IMR-90 (cell line): ENCODE measurements around the gene HAVCR2. TPM values are rescaled to one million over a fixed set of nuclear protein-coding genes. Genes with fewer than 3 reads are reported as not detected.

Experiments used
- ATAC-seq: fragments of 200-7000 bp; cut with Tn5 transposase; 2 replicates; pipeline ENCODE4 v1.9.1; 2020; ENCODE audit warnings: low read depth, mild to moderate bottlenecking, moderate library complexity
- BruUV-seq: library from RNA; stranded (reverse); fragments of 400-500 nt; replicated peaks from 2 replicates; lab custom pipeline; 2021; lab: Mats Ljungman, UMichigan
- CTCF ChIA-PET: fragments of 300-600 bp; formaldehyde crosslinking; extraction: SDS; loops from one replicate; lab custom pipeline; 2021; ENCODE audit warnings: antibody characterized with exemption; lab: Yijun Ruan, JAX
- POLR2A ChIA-PET: fragments of 300-600 bp; sonication (Branson Sonifier 250); formaldehyde crosslinking; loops from one replicate; lab custom pipeline; 2022; ENCODE audit warnings: antibody characterized with exemption; ENCODE audit not compliant: unreplicated experiment; lab: Charles Lee
- DNase-seq: peaks from one replicate; pipeline ENCODE4 v3.0.0; 2013
- H2AFZ ChIP-seq: replicated peaks from 2 replicates; pipeline ENCODE3; 2013; ENCODE audit warnings: low read length, mild to moderate bottlenecking; ENCODE audit not compliant: poor library complexity
- H2AK5ac ChIP-seq: 2 replicates; pipeline ENCODE4 v1.6.1; 2013; ENCODE audit warnings: low read depth, low read length, inconsistent platforms
- H2AK9ac ChIP-seq: replicated peaks from 2 replicates; pipeline ENCODE3; 2013; ENCODE audit warnings: mild to moderate bottlenecking, low read depth, low read length, moderate library complexity; ENCODE audit not compliant: poor library complexity
- H2BK120ac ChIP-seq: 2 replicates; pipeline ENCODE4 v1.6.1; 2013; ENCODE audit warnings: low read depth, low read length, inconsistent platforms
- H2BK15ac ChIP-seq: 3 replicates; pipeline ENCODE4 v1.6.1; 2013; ENCODE audit warnings: low read depth, low read length, inconsistent platforms
- H2BK20ac ChIP-seq: 2 replicates; pipeline ENCODE4 v1.6.1; 2013; ENCODE audit warnings: low read depth, mild to moderate bottlenecking, inconsistent platforms, low read length, moderate library complexity
- H2BK5ac ChIP-seq: 2 replicates; pipeline ENCODE4 v1.6.1; 2013; ENCODE audit warnings: mild to moderate bottlenecking, low read depth, low read length, inconsistent platforms; ENCODE audit not compliant: poor library complexity, severe bottlenecking
- H3K14ac ChIP-seq: replicated peaks from 2 replicates; pipeline ENCODE4 v1.6.1; 2013; ENCODE audit warnings: low read depth, low read length, inconsistent platforms
- H3K18ac ChIP-seq: 2 replicates; pipeline ENCODE4 v1.6.1; 2013; ENCODE audit warnings: low read depth, low read length, control low read depth
- H3K23ac ChIP-seq: 2 replicates; pipeline ENCODE4 v1.6.1; 2013; ENCODE audit warnings: low read depth, low read length, inconsistent platforms
- H3K27ac ChIP-seq: 2 replicates; pipeline ENCODE4 v1.5.1; 2013; ENCODE audit warnings: mild to moderate bottlenecking, control low read depth, low read length; ENCODE audit not compliant: insufficient read depth
- H3K27me3 ChIP-seq: 2 replicates; pipeline ENCODE4 v1.6.1; 2013; ENCODE audit warnings: low read length; ENCODE audit not compliant: control insufficient read depth, insufficient read depth
- H3K36me3 ChIP-seq: 2 replicates; pipeline ENCODE4 v1.6.1; 2013; ENCODE audit warnings: low read length, mixed read lengths; ENCODE audit not compliant: control insufficient read depth, insufficient read depth
- H3K4ac ChIP-seq: 2 replicates; pipeline ENCODE4 v1.6.1; 2013; ENCODE audit warnings: low read depth, low read length, inconsistent platforms
- H3K4me1 ChIP-seq: 2 replicates; pipeline ENCODE4 v1.6.1; 2013; ENCODE audit warnings: low read length, mixed read lengths; ENCODE audit not compliant: control insufficient read depth, insufficient read depth
- H3K4me2 ChIP-seq: 2 replicates; pipeline ENCODE4 v1.6.1; 2013; ENCODE audit warnings: low read depth, mild to moderate bottlenecking, control low read depth, low read length, moderate library complexity
- H3K4me3 ChIP-seq: 2 replicates; pipeline ENCODE4 v1.5.1; 2013; ENCODE audit warnings: low read depth, mild to moderate bottlenecking, control low read depth, low read length, moderate library complexity; ENCODE audit not compliant: insufficient read depth
- H3K56ac ChIP-seq: 2 replicates; pipeline ENCODE4 v1.6.1; 2013; ENCODE audit warnings: low read length, inconsistent platforms; ENCODE audit not compliant: insufficient read depth; ENCODE audit errors: extremely low read depth
- H3K79me1 ChIP-seq, 2 experiments: 2 replicates each; pipeline ENCODE4 v1.6.1; 2013; ENCODE audit warnings: low read length in 2 of 2, inconsistent platforms in 1 of 2, low read depth in 1 of 2
- H3K9ac ChIP-seq: 2 replicates; pipeline ENCODE4 v1.6.1; 2013; ENCODE audit warnings: low read depth, low read length, control low read depth
- H3K9me1 ChIP-seq: 2 replicates; pipeline ENCODE4 v1.6.1; 2013; ENCODE audit warnings: low read length, inconsistent platforms; ENCODE audit not compliant: insufficient read depth
- H3K9me3 ChIP-seq: 2 replicates; pipeline ENCODE4 v1.6.1; 2013; ENCODE audit warnings: low read length; ENCODE audit not compliant: control insufficient read depth, insufficient read depth
- H4K20me1 ChIP-seq: 2 replicates; pipeline ENCODE4 v1.6.1; 2013; ENCODE audit warnings: low read length, inconsistent platforms; ENCODE audit not compliant: insufficient read depth
- H4K5ac ChIP-seq: 2 replicates; pipeline ENCODE4 v1.6.1; 2013; ENCODE audit warnings: mild to moderate bottlenecking, low read depth, low read length, control low read depth
- H4K8ac ChIP-seq, 2 experiments: 2 replicates each; pipeline ENCODE4 v1.6.1; 2013; ENCODE audit warnings: low read depth in 2 of 2, low read length in 2 of 2, control low read depth in 1 of 2, inconsistent platforms in 1 of 2
- H4K91ac ChIP-seq: 2 replicates; pipeline ENCODE4 v1.6.1; 2013; ENCODE audit warnings: low read depth, low read length, inconsistent platforms; ENCODE audit not compliant: insufficient read depth
- BHLHE40 ChIP-seq: fragments of 150-350 bp; IDR thresholded peaks from 2 replicates; pipeline ENCODE4 v1.6.1; 2016; ENCODE audit warnings: mild to moderate bottlenecking, low read depth, low read length
- CEBPB ChIP-seq: IDR thresholded peaks from 2 replicates; pipeline ENCODE4 v1.6.1; 2012; ENCODE audit warnings: low read depth, low read length, improper control_type of control experiment
- CHD1 ChIP-seq: IDR thresholded peaks from 2 replicates; pipeline ENCODE4 v1.6.1; 2012; ENCODE audit warnings: low read depth, low read length, improper control_type of control experiment
- FOS ChIP-seq: fragments of 150-350 bp; IDR thresholded peaks from 2 replicates; pipeline ENCODE4 v1.6.1; 2016; ENCODE audit warnings: low read depth, low read length
- MAFK ChIP-seq: IDR thresholded peaks from 2 replicates; pipeline ENCODE4 v1.6.1; 2012; ENCODE audit warnings: low read depth, low read length, improper control_type of control experiment
- MAZ ChIP-seq: IDR thresholded peaks from 2 replicates; pipeline ENCODE4 v1.6.1; 2012; ENCODE audit warnings: low read depth, mild to moderate bottlenecking, low read length, improper control_type of control experiment, moderate library complexity, borderline replicate concordance
- MXI1 ChIP-seq: IDR thresholded peaks from 2 replicates; pipeline ENCODE4 v1.6.1; 2012; ENCODE audit warnings: low read depth, mild to moderate bottlenecking, low read length, moderate library complexity, borderline replicate concordance
- NFE2L2 ChIP-seq: fragments of 150-350 bp; IDR thresholded peaks from 2 replicates; pipeline ENCODE4 v1.6.1; 2016; ENCODE audit warnings: low read depth, mild to moderate bottlenecking, low read length
- POLR2A ChIP-seq: IDR thresholded peaks from 2 replicates; pipeline ENCODE4 v1.6.1; 2012; ENCODE audit warnings: mild to moderate bottlenecking, low read depth, low read length
- RAD21 ChIP-seq: IDR thresholded peaks from 2 replicates; pipeline ENCODE4 v1.6.1; 2012; ENCODE audit warnings: low read length, improper control_type of control experiment
- RCOR1 ChIP-seq: IDR thresholded peaks from 2 replicates; pipeline ENCODE4 v1.6.1; 2012; ENCODE audit warnings: mild to moderate bottlenecking, low read length, improper control_type of control experiment; ENCODE audit not compliant: insufficient replicate concordance
- RFX5 ChIP-seq: IDR thresholded peaks from 2 replicates; pipeline ENCODE4 v1.8.0; 2012; ENCODE audit warnings: low read depth, mild to moderate bottlenecking, low read length, moderate library complexity
- SMC3 ChIP-seq: fragments of 150-350 bp; IDR thresholded peaks from 2 replicates; pipeline ENCODE4 v1.6.1; 2016; ENCODE audit warnings: low read depth, mild to moderate bottlenecking, antibody characterized with exemption, low read length, moderate library complexity
- WGBS, 2 experiments: methylation state at CpG; one replicate each; pipeline versions ENCODE4 v1.1.5 to v1.1.7; 2013; ENCODE audit warnings: missing lambda C conversion rate in 2 of 2; ENCODE audit not compliant: insufficient read length in 1 of 2; ENCODE audit errors: extremely low coverage in 2 of 2; 5-methylcytosine and 5-hydroxymethylcytosine counted together
- dilution Hi-C: fragments of 300-500 bp; cut with HindIII; formaldehyde crosslinking; loops from one replicate; pipeline ENCODE4 v1.14.3; 2018; ENCODE audit warnings: low sequenced_read_pairs; ENCODE audit not compliant: unreplicated experiment
- in situ Hi-C: fragments of 300-500 bp; cut with MboI; formaldehyde crosslinking; loops from 3 replicates; pipeline ENCODE4 v1.14.3; 2019; ENCODE audit warnings: low sequenced_read_pairs, inconsistent platforms, mixed read lengths
- intact Hi-C: fragments of 100-400 bp; cut with micrococcal nuclease; formaldehyde crosslinking; loops from 2 replicates; pipeline ENCODE4 v1.10.0; 2022
- polyA plus RNA-seq, 3 experiments: library from polyadenylated mRNA; depleted of rRNA; stranded (reverse); fragments of >200 nt; gene quantifications; 2 replicates each; pipeline ENCODE4 v1.2.3, GENCODE V29; 2012; ENCODE audit warnings: low replicate concordance in 1 of 3
- total RNA-seq: library from RNA; depleted of rRNA; stranded (reverse); fragments of >200 nt; gene quantifications from 2 replicates; pipeline ENCODE4 v1.2.3, GENCODE V29; 2012
- TF ChIP-seq, protein P1 (sequence below): fragments of 150-350 bp; IDR thresholded peaks from 2 replicates; pipeline ENCODE4 v1.6.1; 2016; ENCODE audit warnings: low read depth, mild to moderate bottlenecking, low read length, moderate library complexity, borderline replicate concordance
- TF ChIP-seq, protein P2 (sequence below): conservative IDR thresholded peaks from 2 replicates; pipeline ENCODE4 v1.5.1; 2012; ENCODE audit warnings: mild to moderate bottlenecking, low read depth, low read length, improper control_type of control experiment
- TF ChIP-seq, protein P3 (sequence below): fragments of 150-350 bp; IDR thresholded peaks from 2 replicates; pipeline ENCODE4 v1.6.1; 2017; ENCODE audit warnings: mild to moderate bottlenecking, antibody characterized with exemption, low read length, low read depth

HAVCR2 gene
- total and polyA plus RNA-seq, 2 of the 4 experiments (the other 2 are of a cell fraction): under 0.01 to 0.07 TPM

DNA sequence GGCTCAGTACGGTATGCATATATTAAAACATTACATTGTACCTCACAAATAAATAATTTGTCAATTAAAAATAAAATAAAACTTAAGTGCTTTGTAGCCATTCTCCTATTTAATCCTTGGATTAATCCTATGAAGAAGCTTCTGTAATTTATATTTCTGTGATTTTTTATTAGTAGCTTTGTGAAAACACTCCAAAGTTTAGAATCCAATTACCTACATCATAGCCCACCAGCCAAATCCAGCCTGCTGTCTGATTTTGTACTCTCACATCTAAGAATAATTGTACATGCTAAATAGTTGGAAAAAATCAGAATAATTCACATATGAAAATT is 23.4 kb upstream of the HAVCR2 start:
- Histone ChIP-seq H4K5ac (no peak overlapping the region), H3K36me3 (no peaks in the 10 kb centered on the region), H2BK5ac (no peak overlapping the region), H3K79me1 (peaks cover 0 to 3% of the 10 kb centered on the region in 2 experiments; a peak in 1 of 4 replicates), H3K4me2 (no peak overlapping the region), H3K56ac (no peak overlapping the region), H3K9me1 (no peaks in the 10 kb centered on the region), H2AK9ac (no peak overlapping the region), H2BK15ac (no peak overlapping the region), H3K9ac (no peak overlapping the region), H3K4me3 (no peak overlapping the region), H2BK20ac (no peak overlapping the region), H3K4me1 (no peaks in the 10 kb centered on the region), H4K20me1 (no peaks in the 10 kb centered on the region; the same call in 1 of the 2 replicates), H3K9me3 (no peaks in the 10 kb centered on the region), H3K14ac (no peak overlapping the region), H2AK5ac (no peak overlapping the region), H2AFZ (no peak overlapping the region), H2BK120ac (no peak overlapping the region), H3K4ac (no peak overlapping the region), H3K23ac (no peak overlapping the region), H3K18ac (no peak overlapping the region), H3K27ac (no peak overlapping the region), H4K91ac (no peak overlapping the region), H3K27me3 (no peaks in the 10 kb centered on the region), H4K8ac (no peak overlapping the region)
- POLR2A ChIA-PET: interaction anchor here (0.6 kb wide), 1 partner anchor 11 kb away, joined by 3 read pairs; the partner anchor contains the start of gene MED7
- CTCF ChIA-PET: interaction anchor here (0.6 to 1.5 kb wide), 8 partner anchors 14 to 1994 kb away, joined by 3 to 6 read pairs (median 4); no protein-coding TSS in a partner anchor
- intact Hi-C loops: loop anchor here (1.0 to 5.0 kb wide), 4 partner anchors 305 to 1993 kb away; no protein-coding TSS in a partner anchor
- ATAC-seq (no peak), DNase-seq (no peak)
- in situ Hi-C loops: loop anchor here (25.0 kb wide), 1 partner anchor 1195 kb away; no protein-coding TSS in a partner anchor
- BruUV-seq: no TSS peak
- no CpG with 5 or more reads among the region's 1 CpG for WGBS, 2 experiments
- TF ChIP-seq RAD21: no peak
- TF ChIP-seq, protein P1, sequence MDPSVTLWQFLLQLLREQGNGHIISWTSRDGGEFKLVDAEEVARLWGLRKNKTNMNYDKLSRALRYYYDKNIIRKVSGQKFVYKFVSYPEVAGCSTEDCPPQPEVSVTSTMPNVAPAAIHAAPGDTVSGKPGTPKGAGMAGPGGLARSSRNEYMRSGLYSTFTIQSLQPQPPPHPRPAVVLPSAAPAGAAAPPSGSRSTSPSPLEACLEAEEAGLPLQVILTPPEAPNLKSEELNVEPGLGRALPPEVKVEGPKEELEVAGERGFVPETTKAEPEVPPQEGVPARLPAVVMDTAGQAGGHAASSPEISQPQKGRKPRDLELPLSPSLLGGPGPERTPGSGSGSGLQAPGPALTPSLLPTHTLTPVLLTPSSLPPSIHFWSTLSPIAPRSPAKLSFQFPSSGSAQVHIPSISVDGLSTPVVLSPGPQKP: no peak
- TF ChIP-seq BHLHE40: no peak
- no peak for TF ChIP-seq CEBPB
- no peak for TF ChIP-seq RCOR1
- TF ChIP-seq POLR2A: no peak
- TF ChIP-seq, protein P2, sequence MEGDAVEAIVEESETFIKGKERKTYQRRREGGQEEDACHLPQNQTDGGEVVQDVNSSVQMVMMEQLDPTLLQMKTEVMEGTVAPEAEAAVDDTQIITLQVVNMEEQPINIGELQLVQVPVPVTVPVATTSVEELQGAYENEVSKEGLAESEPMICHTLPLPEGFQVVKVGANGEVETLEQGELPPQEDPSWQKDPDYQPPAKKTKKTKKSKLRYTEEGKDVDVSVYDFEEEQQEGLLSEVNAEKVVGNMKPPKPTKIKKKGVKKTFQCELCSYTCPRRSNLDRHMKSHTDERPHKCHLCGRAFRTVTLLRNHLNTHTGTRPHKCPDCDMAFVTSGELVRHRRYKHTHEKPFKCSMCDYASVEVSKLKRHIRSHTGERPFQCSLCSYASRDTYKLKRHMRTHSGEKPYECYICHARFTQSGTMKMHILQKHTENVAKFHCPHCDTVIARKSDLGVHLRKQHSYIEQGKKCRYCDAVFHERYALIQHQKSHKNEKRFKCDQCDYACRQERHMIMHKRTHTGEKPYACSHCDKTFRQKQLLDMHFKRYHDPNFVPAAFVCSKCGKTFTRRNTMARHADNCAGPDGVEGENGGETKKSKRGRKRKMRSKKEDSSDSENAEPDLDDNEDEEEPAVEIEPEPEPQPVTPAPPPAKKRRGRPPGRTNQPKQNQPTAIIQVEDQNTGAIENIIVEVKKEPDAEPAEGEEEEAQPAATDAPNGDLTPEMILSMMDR: no peak
- no peak for TF ChIP-seq RFX5
- TF ChIP-seq FOS: no peak
- TF ChIP-seq, protein P3, sequence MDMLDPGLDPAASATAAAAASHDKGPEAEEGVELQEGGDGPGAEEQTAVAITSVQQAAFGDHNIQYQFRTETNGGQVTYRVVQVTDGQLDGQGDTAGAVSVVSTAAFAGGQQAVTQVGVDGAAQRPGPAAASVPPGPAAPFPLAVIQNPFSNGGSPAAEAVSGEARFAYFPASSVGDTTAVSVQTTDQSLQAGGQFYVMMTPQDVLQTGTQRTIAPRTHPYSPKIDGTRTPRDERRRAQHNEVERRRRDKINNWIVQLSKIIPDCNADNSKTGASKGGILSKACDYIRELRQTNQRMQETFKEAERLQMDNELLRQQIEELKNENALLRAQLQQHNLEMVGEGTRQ: no peak
- TF ChIP-seq MAZ: no peak
- no peak for TF ChIP-seq MXI1
- no peak for TF ChIP-seq CHD1
- TF ChIP-seq SMC3: no peak
- TF ChIP-seq MAFK: no peak
- no peak for TF ChIP-seq NFE2L2
- dilution Hi-C loops: no loop called here
